Prostate gland (tissue), 2 donors: ENCODE measurements around the gene KCTD21.

ENCODE experiments used
- POLR2AphosphoS5 ChIP-seq: sonication (generic); formaldehyde crosslinking; IDR thresholded peaks from one replicate; pipeline ENCODE4 v1.6.1; 2017; ENCODE audit warnings: antibody characterized with exemption
- TF ChIP-seq, protein P1 (sequence below), 4 experiments: fragments of 200-600 bp in 2 of 4; fragments of 450-650 bp in 2 of 4; sonication (generic) in 2 of 4; IDR thresholded peaks; 1 replicate in 3 of 4; 2 replicates in 1 of 4; pipeline ENCODE4 v1.5.1; 2016 to 2019; ENCODE audit warnings: antibody characterized with exemption in 4 of 4, mild to moderate bottlenecking in 2 of 4, moderate library complexity in 2 of 4

DNA sequence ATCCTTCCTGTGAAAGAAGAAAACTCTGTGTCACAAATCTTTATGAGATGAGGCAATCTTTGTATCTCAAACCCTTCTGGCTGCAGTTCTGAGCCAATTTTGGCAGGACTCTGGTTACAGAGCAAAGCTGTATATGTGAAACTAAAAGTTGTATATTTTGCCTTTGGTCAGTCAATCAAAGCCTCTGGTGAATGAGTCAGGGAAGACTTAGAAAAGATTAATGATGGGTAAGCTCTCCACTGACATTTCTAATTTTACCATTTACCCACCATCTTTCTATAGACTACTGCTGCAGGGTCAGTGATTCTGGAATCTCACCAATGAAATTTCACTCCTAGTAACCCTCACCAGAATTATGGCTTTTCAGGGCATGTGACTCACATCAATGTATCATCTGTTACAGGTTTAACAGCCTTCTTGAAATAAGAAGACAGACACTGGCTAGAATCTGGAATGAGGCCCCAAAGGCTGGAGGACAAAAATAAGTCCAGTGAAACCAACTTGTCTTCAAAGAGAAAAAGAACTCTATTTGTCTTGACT, 43.6 kb upstream of the KCTD21 start:
- no peak for TF ChIP-seq POLR2AphosphoS5
- TF ChIP-seq, protein P1, sequence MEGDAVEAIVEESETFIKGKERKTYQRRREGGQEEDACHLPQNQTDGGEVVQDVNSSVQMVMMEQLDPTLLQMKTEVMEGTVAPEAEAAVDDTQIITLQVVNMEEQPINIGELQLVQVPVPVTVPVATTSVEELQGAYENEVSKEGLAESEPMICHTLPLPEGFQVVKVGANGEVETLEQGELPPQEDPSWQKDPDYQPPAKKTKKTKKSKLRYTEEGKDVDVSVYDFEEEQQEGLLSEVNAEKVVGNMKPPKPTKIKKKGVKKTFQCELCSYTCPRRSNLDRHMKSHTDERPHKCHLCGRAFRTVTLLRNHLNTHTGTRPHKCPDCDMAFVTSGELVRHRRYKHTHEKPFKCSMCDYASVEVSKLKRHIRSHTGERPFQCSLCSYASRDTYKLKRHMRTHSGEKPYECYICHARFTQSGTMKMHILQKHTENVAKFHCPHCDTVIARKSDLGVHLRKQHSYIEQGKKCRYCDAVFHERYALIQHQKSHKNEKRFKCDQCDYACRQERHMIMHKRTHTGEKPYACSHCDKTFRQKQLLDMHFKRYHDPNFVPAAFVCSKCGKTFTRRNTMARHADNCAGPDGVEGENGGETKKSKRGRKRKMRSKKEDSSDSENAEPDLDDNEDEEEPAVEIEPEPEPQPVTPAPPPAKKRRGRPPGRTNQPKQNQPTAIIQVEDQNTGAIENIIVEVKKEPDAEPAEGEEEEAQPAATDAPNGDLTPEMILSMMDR (IDR thresholded peaks at IDR 0.05): no peak
